Mesendoderm (in vitro differentiated cells): ENCODE data around the gene GRHPR.

ENCODE experiments used
- DNase-seq: peaks from one replicate; pipeline ENCODE4 v3.0.0; 2013
- H2AK5ac ChIP-seq: 2 replicates; pipeline ENCODE4 v1.6.1; 2013; ENCODE audit warnings: low read length, inconsistent platforms
- H2BK120ac ChIP-seq: 2 replicates; pipeline ENCODE4 v1.6.1; 2013; ENCODE audit warnings: low read depth, mild to moderate bottlenecking, low read length, moderate library complexity, mixed read lengths
- H2BK15ac ChIP-seq: replicated peaks from 2 replicates; pipeline ENCODE4 v1.6.1; 2013; ENCODE audit warnings: low read depth, mild to moderate bottlenecking, moderate library complexity
- H2BK5ac ChIP-seq: 2 replicates; pipeline ENCODE4 v1.6.1; 2013; ENCODE audit warnings: low read length, inconsistent platforms
- H3K18ac ChIP-seq: 2 replicates; pipeline ENCODE4 v1.6.1; 2013; ENCODE audit warnings: mild to moderate bottlenecking, low read length, mixed read lengths
- H3K23ac ChIP-seq: one replicate; pipeline ENCODE4 v1.6.1; 2013; ENCODE audit warnings: low read length
- H3K27ac ChIP-seq: 2 replicates; pipeline ENCODE4 v1.5.1; 2013; ENCODE audit warnings: low read depth, mild to moderate bottlenecking, inconsistent platforms, low read length, moderate library complexity
- H3K27me3 ChIP-seq: 2 replicates; pipeline ENCODE4 v1.6.1; 2013; ENCODE audit warnings: low read length, control low read depth, mild to moderate bottlenecking, inconsistent platforms; ENCODE audit not compliant: insufficient read depth, poor library complexity
- H3K36me3 ChIP-seq: 2 replicates; pipeline ENCODE4 v1.6.1; 2013; ENCODE audit warnings: low read length, inconsistent platforms; ENCODE audit not compliant: control insufficient read depth, insufficient read depth
- H3K4ac ChIP-seq: one replicate; pipeline ENCODE4 v1.6.1; 2013; ENCODE audit warnings: low read depth, mild to moderate bottlenecking, low read length, moderate library complexity
- H3K4me1 ChIP-seq: 2 replicates; pipeline ENCODE4 v1.6.1; 2013; ENCODE audit warnings: low read depth, low read length, inconsistent platforms; ENCODE audit not compliant: control insufficient read depth
- H3K4me2 ChIP-seq: 2 replicates; pipeline ENCODE4 v1.6.1; 2013; ENCODE audit warnings: low read length
- H3K4me3 ChIP-seq: 2 replicates; pipeline ENCODE4 v1.5.1; 2013; ENCODE audit warnings: mild to moderate bottlenecking, low read length
- H3K56ac ChIP-seq: one replicate; pipeline ENCODE4 v1.6.1; 2013; ENCODE audit warnings: low read length
- H3K79me1 ChIP-seq: 2 replicates; pipeline ENCODE4 v1.6.1; 2013; ENCODE audit warnings: low read length, inconsistent platforms
- H3K79me2 ChIP-seq: 2 replicates; pipeline ENCODE4 v1.6.1; 2013; ENCODE audit warnings: mild to moderate bottlenecking, low read length; ENCODE audit not compliant: control insufficient read depth, insufficient read depth
- H3K9ac ChIP-seq: 2 replicates; pipeline ENCODE4 v1.6.1; 2013; ENCODE audit warnings: low read length, inconsistent platforms
- H4K5ac ChIP-seq: one replicate; pipeline ENCODE4 v1.6.1; 2013; ENCODE audit warnings: low read length
- H4K8ac ChIP-seq: one replicate; pipeline ENCODE4 v1.6.1; 2013; ENCODE audit warnings: low read depth, mild to moderate bottlenecking, control low read depth, low read length, moderate library complexity
- WGBS: extraction: QIAGEN DNeasy Blood & Tissue Kit; methylation state at CpG from one replicate; pipeline ENCODE4 v1.1.7; 2013; ENCODE audit warnings: low lambda C conversion rate, missing lambda C conversion rate; ENCODE audit not compliant: insufficient coverage; ENCODE audit errors: extremely low coverage; 5-methylcytosine and 5-hydroxymethylcytosine counted together

GRHPR gene

GRCh38 chr9:37453827-37454226 is 31.3 kb downstream of the GRHPR start:
- Histone ChIP-seq H3K4ac (no peak overlapping the region), H3K18ac (no peak overlapping the region), H3K79me1 (peaks cover 21% of the 10 kb centered on the region), H3K36me3 (no peaks in the 10 kb centered on the region), H3K27ac (no peak overlapping the region), H2BK120ac (no peak overlapping the region), H3K4me1 (no peaks in the 10 kb centered on the region), H2AK5ac (no peak overlapping the region), H3K27me3 (no peaks in the 10 kb centered on the region), H3K23ac (no peak overlapping the region), H3K79me2 (peaks cover 54% of the 10 kb centered on the region), H3K4me3 (no peak overlapping the region), H2BK15ac (no peak overlapping the region), H3K9ac (no peak overlapping the region), H3K4me2 (no peak overlapping the region), H2BK5ac (no peak overlapping the region), H4K8ac (no peak overlapping the region), H3K56ac (no peak overlapping the region), H4K5ac (no peak overlapping the region)
- DNase-seq, result no peak
- WGBS, result no CpG with 5 or more reads among the region's 1 CpG

- Histone ChIP-seq H3K27me3 (no peaks in the 10 kb centered on the region), H3K4me1 (no peaks in the 10 kb centered on the region), H3K9ac (no peak overlapping the region), H3K79me2 (peaks cover 53% of the 10 kb centered on the region), H4K5ac (no peak overlapping the region), H4K8ac (no peak overlapping the region), H3K79me1 (peaks cover 21% of the 10 kb centered on the region), H3K27ac (no peak overlapping the region), H2AK5ac (no peak overlapping the region), H2BK120ac (no peak overlapping the region), H3K56ac (no peak overlapping the region), H3K36me3 (no peaks in the 10 kb centered on the region), H3K4me3 (no peak overlapping the region), H3K18ac (no peak overlapping the region), H3K4ac (no peak overlapping the region), H2BK15ac (no peak overlapping the region), H3K4me2 (no peak overlapping the region), H3K23ac (no peak overlapping the region), H2BK5ac (no peak overlapping the region)
- no peak for DNase-seq
These were observed 31.7 kb downstream of the GRHPR start for GRCh38 chr9:37454238-37454637.

DNA sequence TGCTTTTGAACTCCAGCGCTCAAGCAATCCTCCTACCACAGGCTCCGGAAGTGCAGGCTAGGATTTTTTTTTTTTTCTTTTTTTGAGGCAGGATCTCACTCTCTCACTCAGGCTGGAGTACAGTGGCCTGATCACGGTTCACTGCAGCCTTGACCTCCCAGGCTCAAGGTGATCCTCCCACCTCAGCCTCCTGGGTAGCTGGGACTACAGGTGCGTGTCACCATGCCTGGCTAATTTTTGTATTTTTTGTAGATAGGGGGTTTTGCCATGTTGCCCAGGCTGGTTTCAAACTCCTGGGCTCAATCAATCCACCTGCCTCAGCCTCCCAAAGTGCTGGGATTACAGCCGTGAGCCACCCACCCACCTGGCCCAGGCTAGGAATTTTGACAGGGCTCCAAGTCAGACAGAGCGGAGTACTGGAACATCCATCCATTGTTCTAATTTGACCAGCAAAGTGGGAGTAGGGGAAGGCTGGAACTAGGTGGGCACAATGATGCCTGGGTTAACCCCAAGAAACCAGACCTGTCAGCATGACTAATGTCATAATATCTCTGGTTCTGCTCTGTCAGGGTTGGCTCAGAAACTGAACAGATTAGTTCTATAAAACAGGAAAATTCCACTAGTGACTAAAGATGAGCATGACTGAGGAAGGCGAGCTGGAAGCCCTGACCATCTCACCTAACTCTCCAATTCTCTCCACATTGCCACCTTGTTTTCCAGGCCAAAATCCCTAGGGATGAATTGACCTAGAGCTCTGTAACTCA is 33.6 kb downstream of the GRHPR start:
- Histone ChIP-seq H3K79me2 (peaks cover 64% of the 10 kb centered on the region), H3K56ac (no peak overlapping the region), H3K27ac (no peak overlapping the region), H3K79me1 (peaks cover 22% of the 10 kb centered on the region), H3K23ac (no peak overlapping the region), H2BK15ac (no peak overlapping the region), H3K4me1 (no peaks in the 10 kb centered on the region), H2BK120ac (no peak overlapping the region), H3K36me3 (no peaks in the 10 kb centered on the region), H3K27me3 (no peaks in the 10 kb centered on the region), H3K18ac (no peak overlapping the region), H3K4me2 (no peak overlapping the region), H2AK5ac (no peak overlapping the region), H2BK5ac (no peak overlapping the region), H3K4me3 (no peak overlapping the region), H3K9ac (no peak overlapping the region), H3K4ac (no peak overlapping the region), H4K8ac (no peak overlapping the region), H4K5ac (no peak overlapping the region)
- no peak for DNase-seq
- WGBS, result no CpG with 5 or more reads among the region's 7 CpGs

- Histone ChIP-seq H3K23ac (no peak overlapping the region), H3K9ac (no peak overlapping the region), H3K27me3 (no peaks in the 10 kb centered on the region), H3K79me1 (peaks cover 22% of the 10 kb centered on the region), H2BK15ac (no peak overlapping the region), H4K5ac (no peak overlapping the region), H2BK120ac (no peak overlapping the region), H3K4me2 (no peak overlapping the region), H3K4ac (no peak overlapping the region), H3K4me1 (no peaks in the 10 kb centered on the region), H2AK5ac (no peak overlapping the region), H3K56ac (no peak overlapping the region), H3K36me3 (no peaks in the 10 kb centered on the region), H3K4me3 (no peak overlapping the region), H3K27ac (no peak overlapping the region), H3K18ac (no peak overlapping the region), H2BK5ac (no peak overlapping the region), H3K79me2 (peaks cover 64% of the 10 kb centered on the region), H4K8ac (no peak overlapping the region)
- no CpG with 5 or more reads among the region's 1 CpG for WGBS
- no peak for DNase-seq
These were observed 34.3 kb downstream of the GRHPR start for GRCh38 chr9:37456817-37457216.

- no peak overlapping the region for H3K27ac ChIP-seq
- H4K5ac ChIP-seq, result no peak overlapping the region
- no peak overlapping the region for H4K8ac ChIP-seq
- H3K9ac ChIP-seq, result peak overlapping the region; percentile 99
- no peak overlapping the region for H3K4ac ChIP-seq
- H3K4me3 ChIP-seq, result peak overlapping the region; percentile 32
- H2BK5ac ChIP-seq, result no peak overlapping the region
- peaks cover 45% of the 10 kb centered on the region for H3K79me2 ChIP-seq
- peak overlapping the region; percentile 79 for H3K56ac ChIP-seq
- no peaks in the 10 kb centered on the region for H3K27me3 ChIP-seq
- no peak overlapping the region for H2BK120ac ChIP-seq
- H3K23ac ChIP-seq, result no peak overlapping the region
- H2BK15ac ChIP-seq, result no peak overlapping the region
- no peak overlapping the region for H2AK5ac ChIP-seq
- H3K79me1 ChIP-seq, result peaks cover 4% of the 10 kb centered on the region
- H3K4me1 ChIP-seq, result peaks cover 3% of the 10 kb centered on the region
- no CpG with 5 or more reads among the region's 3 CpGs for WGBS
- no peak for DNase-seq
- peak overlapping the region; percentile 76 for H3K4me2 ChIP-seq
- no peak overlapping the region for H3K18ac ChIP-seq
- H3K36me3 ChIP-seq, result no peaks in the 10 kb centered on the region
These were observed 41.5 kb downstream of the GRHPR start for GRCh38 chr9:37464006-37464405.
